Measurements from ENCODE around the gene KEAP1.

KEAP1 gene

GRCh38 chr19:10521461-10522171 is 18.5 kb upstream of the KEAP1 start:
- TF ChIP-seq, protein P1, sequence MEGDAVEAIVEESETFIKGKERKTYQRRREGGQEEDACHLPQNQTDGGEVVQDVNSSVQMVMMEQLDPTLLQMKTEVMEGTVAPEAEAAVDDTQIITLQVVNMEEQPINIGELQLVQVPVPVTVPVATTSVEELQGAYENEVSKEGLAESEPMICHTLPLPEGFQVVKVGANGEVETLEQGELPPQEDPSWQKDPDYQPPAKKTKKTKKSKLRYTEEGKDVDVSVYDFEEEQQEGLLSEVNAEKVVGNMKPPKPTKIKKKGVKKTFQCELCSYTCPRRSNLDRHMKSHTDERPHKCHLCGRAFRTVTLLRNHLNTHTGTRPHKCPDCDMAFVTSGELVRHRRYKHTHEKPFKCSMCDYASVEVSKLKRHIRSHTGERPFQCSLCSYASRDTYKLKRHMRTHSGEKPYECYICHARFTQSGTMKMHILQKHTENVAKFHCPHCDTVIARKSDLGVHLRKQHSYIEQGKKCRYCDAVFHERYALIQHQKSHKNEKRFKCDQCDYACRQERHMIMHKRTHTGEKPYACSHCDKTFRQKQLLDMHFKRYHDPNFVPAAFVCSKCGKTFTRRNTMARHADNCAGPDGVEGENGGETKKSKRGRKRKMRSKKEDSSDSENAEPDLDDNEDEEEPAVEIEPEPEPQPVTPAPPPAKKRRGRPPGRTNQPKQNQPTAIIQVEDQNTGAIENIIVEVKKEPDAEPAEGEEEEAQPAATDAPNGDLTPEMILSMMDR (conservative IDR thresholded peaks at IDR 0.05; ENCODE audit: low read length), result no peak
- no peak for DNase-seq (ENCODE audit: low read depth)
- H3K4me3 ChIP-seq (ENCODE audit: low read length), result no peak overlapping the region

- DNase-seq (ENCODE audit: low read depth), result no peak
- TF ChIP-seq, protein P1 (conservative IDR thresholded peaks at IDR 0.05; ENCODE audit: low read length), result no peak
- no peak overlapping the region for H3K4me3 ChIP-seq (ENCODE audit: low read length)
These were observed 17.6 kb upstream of the KEAP1 start for GRCh38 chr19:10520652-10521318.

DNA sequence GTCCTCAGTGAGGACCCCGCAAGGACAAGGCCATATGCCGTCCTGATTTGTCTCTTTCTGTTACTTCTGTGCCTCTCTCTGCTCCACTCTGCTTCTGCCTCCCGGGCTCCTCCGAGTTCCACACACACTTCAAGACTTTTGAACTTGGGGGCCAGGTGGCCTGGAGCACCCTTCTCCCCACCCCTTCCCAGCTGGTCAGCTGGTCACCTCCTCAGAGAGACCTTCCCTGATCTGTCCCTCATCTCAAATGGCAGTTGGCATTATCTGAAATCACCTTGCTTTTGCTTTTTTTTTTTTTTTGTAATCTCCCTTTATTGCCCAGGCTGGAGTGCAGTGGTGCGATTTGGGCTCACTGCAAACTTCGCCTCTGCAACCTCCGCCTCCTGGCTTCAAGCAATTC is 16.3 kb upstream of the KEAP1 start:
- H3K4me3 ChIP-seq (ENCODE audit: low read length), result no peak overlapping the region
- DNase-seq (ENCODE audit: low read depth), result no peak
- TF ChIP-seq, protein P1 (conservative IDR thresholded peaks at IDR 0.05; ENCODE audit: low read length), result no peak

DNA sequence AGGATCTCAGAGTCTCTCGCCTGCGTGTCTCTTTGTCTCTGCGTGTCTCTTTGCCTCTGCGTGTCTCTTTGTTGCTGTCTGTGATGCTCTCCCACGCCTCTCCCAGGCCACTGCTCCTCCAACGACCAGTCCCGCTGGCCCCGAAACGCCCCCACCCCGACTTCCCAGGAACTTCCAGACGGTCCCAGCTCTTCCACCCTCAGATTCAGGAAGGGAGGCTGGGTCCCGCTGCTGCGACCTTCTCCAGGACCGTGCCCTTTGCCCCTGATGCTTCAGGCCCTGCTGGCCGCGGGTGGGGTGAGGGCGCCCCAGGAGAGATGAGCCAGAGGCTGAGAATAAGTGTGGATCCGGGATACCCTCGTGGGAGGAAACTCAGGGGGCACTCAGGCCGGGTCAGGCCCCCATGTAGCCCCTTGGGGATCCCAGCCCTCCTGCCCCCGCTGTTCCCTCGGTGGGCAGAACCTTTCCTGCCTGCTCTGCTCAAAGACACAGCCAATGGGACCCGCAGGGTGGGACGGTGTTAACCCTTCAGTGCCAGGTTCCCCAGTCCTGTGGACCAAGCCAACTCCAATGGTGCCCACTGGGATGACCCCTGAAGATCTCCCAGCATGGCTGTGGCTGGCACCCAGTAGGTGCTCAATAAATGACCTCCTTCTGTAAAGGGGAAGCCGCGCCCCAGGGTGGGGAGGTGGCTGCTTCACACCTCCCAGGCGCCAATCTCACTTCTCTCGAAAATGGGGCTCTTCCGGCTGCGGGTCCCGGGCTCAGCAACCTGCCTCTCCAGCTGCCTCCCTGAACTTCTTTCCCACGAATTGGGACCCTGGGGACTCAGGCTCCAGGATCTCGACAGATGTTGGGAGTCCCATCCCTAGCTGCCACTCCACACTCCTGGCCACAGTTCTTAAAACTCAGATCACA is 15.5 kb upstream of the KEAP1 start:
- H3K4me3 ChIP-seq (ENCODE audit: low read length), result no peak overlapping the region
- DNase-seq (ENCODE audit: low read depth), result no peak
- TF ChIP-seq, protein P1 (conservative IDR thresholded peaks at IDR 0.05; ENCODE audit: low read length), result no peak

GRCh38 chr19:10517760-10518443 is 14.7 kb upstream of the KEAP1 start:
- H3K4me3 ChIP-seq (ENCODE audit: low read length), result peak overlapping the region; percentile 44
- TF ChIP-seq, protein P1 (conservative IDR thresholded peaks at IDR 0.05; ENCODE audit: low read length), result no peak
- DNase-seq (ENCODE audit: low read depth), result peak; percentile 25

DNA sequence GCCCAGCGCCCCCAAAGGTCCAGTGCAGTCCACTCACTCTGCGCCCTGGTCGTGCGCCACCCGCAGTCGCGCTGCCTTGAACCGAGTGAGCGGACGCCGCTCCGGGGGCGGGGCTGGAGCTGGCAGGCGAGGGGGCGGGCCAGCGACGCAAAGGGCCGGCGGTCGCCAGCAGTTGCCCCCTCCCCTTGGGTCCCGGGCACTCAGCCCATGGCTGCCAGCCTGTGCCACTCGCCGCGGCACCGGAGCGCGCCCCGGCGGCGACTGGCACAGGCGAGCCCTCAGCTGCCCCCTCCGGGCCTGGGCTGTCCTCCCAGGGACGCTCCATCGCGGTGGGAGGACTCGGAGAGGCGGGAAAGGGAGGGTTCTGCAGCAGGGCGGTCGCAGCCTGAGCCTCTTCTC is 14.2 kb upstream of the KEAP1 start, which contains the start of gene S1PR5:
Gene S1PR5 (minus strand): TSS at position 87 of the 399 bp plus-strand sequence. CDS start 2,436 bp downstream, outside the sequence.
- peak within 1 kb of the TSS; percentile 44 for H3K4me3 ChIP-seq (ENCODE audit: low read length)
- TF ChIP-seq, protein P1 (conservative IDR thresholded peaks at IDR 0.05; ENCODE audit: low read length), result no peak
- DNase-seq (ENCODE audit: low read depth), result no peak
